ENCODE data around the gene AMMECR1. TPM values are rescaled to one million over a fixed set of nuclear protein-coding genes. Genes with fewer than 3 reads are reported as not detected.

AMMECR1 gene
- total and polyA plus RNA-seq, 12 donors: 0.59 to 1.8 (median 0.99) TPM

GRCh38 chrX:110204986-110205385 lies 112.9 kb downstream of the AMMECR1 start:
- no peaks in the 10 kb centered on the region for H3K4me1 ChIP-seq
- H3K4me3 ChIP-seq: no peak overlapping the region
- no peak overlapping the region for H3K27ac ChIP-seq
- no peak for DNase-seq
- no peak for TF ChIP-seq CTCF (IDR thresholded peaks at IDR 0.05)
- no peak for ATAC-seq
- peaks cover 0 to 34% (median 0%) of the 10 kb centered on the region in 7 donors for H3K27me3 ChIP-seq
- H3K36me3 ChIP-seq: no peaks in the 10 kb centered on the region
- H3K9me3 ChIP-seq: no peaks in the 10 kb centered on the region
- intact Hi-C loops (cut with DNase I): no loop called here

- Histone ChIP-seq H3K27me3 (peaks cover 0 to 31% (median 0%) of the 10 kb centered on the region in 7 donors), H3K36me3 (peaks cover 0 to 21% (median 0%) of the 10 kb centered on the region in 9 donors), H3K4me3 (no peak overlapping the region), H3K4me1 (no peaks in the 10 kb centered on the region), H3K9me3 (no peaks in the 10 kb centered on the region), H3K27ac (no peak overlapping the region)
- no peak for TF ChIP-seq CTCF (IDR thresholded peaks at IDR 0.05)
- DNase-seq: no peak
- ATAC-seq: no peak
- WGBS, 2 donors: 95 to 96% methylated on average over 3 of the region's 3 CpGs
- intact Hi-C loops (cut with DNase I): no loop called here
These were observed 116.1 kb downstream of the AMMECR1 start for GRCh38 chrX:110201799-110202198.

GRCh38 chrX:110194977-110195376 lies 122.9 kb downstream of the AMMECR1 start:
- 50 to 58% methylated on average over 3 of the region's 3 CpGs for WGBS, 2 donors
- Histone ChIP-seq H3K36me3 (peaks cover 0 to 24% (median 0%) of the 10 kb centered on the region in 9 donors), H3K4me3 (no peak overlapping the region), H3K27me3 (peaks cover 0 to 12% (median 0%) of the 10 kb centered on the region in 7 donors), H3K9me3 (no peaks in the 10 kb centered on the region), H3K27ac (no peak overlapping the region), H3K4me1 (no peaks in the 10 kb centered on the region)
- DNase-seq (no peak), ATAC-seq (no peak)
- no peak for TF ChIP-seq CTCF (IDR thresholded peaks at IDR 0.05)
- intact Hi-C loops (cut with DNase I): no loop called here

GRCh38 chrX:110192516-110192915 lies 125.4 kb downstream of the AMMECR1 start:
- H3K4me3 ChIP-seq: no peak overlapping the region
- ATAC-seq (no peak), DNase-seq (no peak)
- no peak for TF ChIP-seq CTCF (IDR thresholded peaks at IDR 0.05)
- H3K36me3 ChIP-seq: peaks cover 0 to 10% (median 0%) of the 10 kb centered on the region in 9 donors
- H3K4me1 ChIP-seq: no peaks in the 10 kb centered on the region
- H3K27ac ChIP-seq: no peak overlapping the region
- peaks cover 0 to 12% (median 0%) of the 10 kb centered on the region in 7 donors for H3K27me3 ChIP-seq
- 88 to 91% methylated on average over 4 of the region's 4 CpGs for WGBS, 2 donors
- no peaks in the 10 kb centered on the region for H3K9me3 ChIP-seq
- intact Hi-C loops (cut with DNase I): no loop called here
